Measurements from ENCODE around the gene HGS.

The HGS gene

DNA sequence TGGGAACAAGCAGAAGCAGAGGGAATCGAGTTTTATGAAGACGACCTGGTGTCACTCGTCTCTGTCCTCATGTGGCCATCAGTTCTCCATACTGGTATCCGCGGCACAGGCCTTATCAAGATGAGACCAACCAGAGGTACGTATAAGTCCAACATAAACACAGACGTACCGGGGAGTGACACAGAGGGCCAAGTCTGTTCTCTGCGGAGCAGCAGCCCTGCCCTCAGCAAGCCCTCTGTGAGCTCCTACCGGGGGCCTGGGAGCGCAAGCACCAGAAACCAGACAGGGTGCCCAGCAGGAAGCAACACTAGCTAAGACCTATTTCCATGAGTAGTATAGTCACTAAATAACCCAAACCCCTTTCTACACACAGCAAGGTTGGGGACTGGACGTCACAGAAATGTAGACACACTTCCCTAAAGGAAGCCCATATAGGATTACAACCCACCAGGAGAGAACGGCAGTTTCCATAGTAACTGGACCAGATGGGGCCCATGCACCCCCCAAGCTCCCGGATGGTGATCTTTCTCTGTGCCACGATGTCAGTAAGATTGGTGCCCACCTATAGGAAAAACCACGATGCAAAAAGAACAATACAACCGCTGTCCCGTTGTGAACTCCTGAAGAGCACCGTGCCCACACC, 1.1 kb upstream of the HGS start:
- no peak for TF ChIP-seq POU2F2 (IDR thresholded peaks at IDR 0.05; ENCODE audit: low read depth, low read length)
- no peak for TF ChIP-seq POLR2AphosphoS5 (IDR thresholded peaks at IDR 0.05; ENCODE audit: low read depth, low read length)
- TF ChIP-seq PAX5 (IDR thresholded peaks at IDR 0.05; ENCODE audit: insufficient read depth, low read length, severe bottlenecking): no peak
- no peak for TF ChIP-seq POLR2A (IDR thresholded peaks at IDR 0.05; ENCODE audit: low read depth, low read length)
- no peak for TF ChIP-seq TAF1 (IDR thresholded peaks at IDR 0.05; ENCODE audit: low read depth, low read length)
- no peak for TF ChIP-seq SPI1 (IDR thresholded peaks at IDR 0.05; ENCODE audit: low read depth, low read length)
- no peak for DNase-seq (ENCODE audit: insufficient read length, low spot score)
- FAIRE-seq: no peak

GRCh38 chr17:81683208-81683583, 615 bp upstream of the HGS start:
- DNase-seq (ENCODE audit: insufficient read length, low spot score): no peak
- FAIRE-seq: peak; percentile 74
- TF ChIP-seq TAF1 (IDR thresholded peaks at IDR 0.05; ENCODE audit: low read depth, low read length) (no peak), SPI1 (IDR thresholded peaks at IDR 0.05; ENCODE audit: low read depth, low read length) (peak; percentile 62)

- TF ChIP-seq TAF1 (IDR thresholded peaks at IDR 0.05; ENCODE audit: low read depth, low read length): no peak
- TF ChIP-seq POLR2AphosphoS5 (IDR thresholded peaks at IDR 0.05; ENCODE audit: low read depth, low read length): no peak
- no peak for TF ChIP-seq POU2F2 (IDR thresholded peaks at IDR 0.05; ENCODE audit: low read depth, low read length)
- TF ChIP-seq POLR2A (IDR thresholded peaks at IDR 0.05; ENCODE audit: low read depth, low read length): no peak
- TF ChIP-seq PAX5 (IDR thresholded peaks at IDR 0.05; ENCODE audit: insufficient read depth, low read length, severe bottlenecking): no peak
- no peak for TF ChIP-seq SPI1 (IDR thresholded peaks at IDR 0.05; ENCODE audit: low read depth, low read length)
- no peak for DNase-seq (ENCODE audit: insufficient read length, low spot score)
- FAIRE-seq: peak; percentile 59
Observed at GRCh38 chr17:81684442-81684911, 666 bp downstream of the HGS start.

DNA sequence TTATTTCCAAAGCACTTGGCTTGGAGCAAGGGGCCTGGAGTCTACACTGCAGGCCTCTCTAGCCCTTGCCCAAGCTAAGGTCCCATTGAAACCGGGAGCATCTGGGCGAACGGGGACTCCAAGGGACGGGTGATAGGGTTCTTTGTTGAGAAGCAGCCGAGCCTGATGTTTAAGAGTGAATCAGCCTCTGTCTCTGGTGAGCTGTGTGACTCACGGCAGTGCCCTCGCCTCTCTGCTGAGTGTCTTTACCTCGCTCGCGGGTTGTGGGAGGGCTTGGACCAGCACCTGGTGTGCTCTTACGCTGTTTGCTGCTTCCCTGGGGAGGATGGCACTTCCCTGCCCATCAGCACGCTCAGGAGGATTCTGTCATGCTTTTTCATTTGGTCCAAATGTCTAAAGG, 1.3 kb downstream of the HGS start:
- DNase-seq (ENCODE audit: insufficient read length, low spot score) (no peak), FAIRE-seq (no peak)
- TF ChIP-seq SPI1 (IDR thresholded peaks at IDR 0.05; ENCODE audit: low read depth, low read length) (no peak), POLR2AphosphoS5 (IDR thresholded peaks at IDR 0.05; ENCODE audit: low read depth, low read length) (no peak), TAF1 (IDR thresholded peaks at IDR 0.05; ENCODE audit: low read depth, low read length) (no peak), PAX5 (IDR thresholded peaks at IDR 0.05; ENCODE audit: insufficient read depth, low read length, severe bottlenecking) (no peak), POU2F2 (IDR thresholded peaks at IDR 0.05; ENCODE audit: low read depth, low read length) (no peak), POLR2A (IDR thresholded peaks at IDR 0.05; ENCODE audit: low read depth, low read length) (no peak)

- no peak for TF ChIP-seq PAX5 (IDR thresholded peaks at IDR 0.05; ENCODE audit: insufficient read depth, low read length, severe bottlenecking)
- TF ChIP-seq POU2F2 (IDR thresholded peaks at IDR 0.05; ENCODE audit: low read depth, low read length): no peak
- no peak for TF ChIP-seq POLR2AphosphoS5 (IDR thresholded peaks at IDR 0.05; ENCODE audit: low read depth, low read length)
- TF ChIP-seq TAF1 (IDR thresholded peaks at IDR 0.05; ENCODE audit: low read depth, low read length): no peak
- no peak for TF ChIP-seq POLR2A (IDR thresholded peaks at IDR 0.05; ENCODE audit: low read depth, low read length)
- TF ChIP-seq SPI1 (IDR thresholded peaks at IDR 0.05; ENCODE audit: low read depth, low read length): no peak
- FAIRE-seq (no peak), DNase-seq (ENCODE audit: insufficient read length, low spot score) (no peak)
Observed at GRCh38 chr17:81686614-81687013, 2.8 kb downstream of the HGS start.

GRCh38 chr17:81687770-81688541, 4.1 kb downstream of the HGS start:
- FAIRE-seq: no peak

GRCh38 chr17:81688616-81689015, 4.8 kb downstream of the HGS start:
- no peak for FAIRE-seq
- TF ChIP-seq TAF1 (IDR thresholded peaks at IDR 0.05; ENCODE audit: low read depth, low read length) (no peak), SPI1 (IDR thresholded peaks at IDR 0.05; ENCODE audit: low read depth, low read length) (no peak), POLR2A (IDR thresholded peaks at IDR 0.05; ENCODE audit: low read depth, low read length) (no peak), POLR2AphosphoS5 (IDR thresholded peaks at IDR 0.05; ENCODE audit: low read depth, low read length) (no peak), PAX5 (IDR thresholded peaks at IDR 0.05; ENCODE audit: insufficient read depth, low read length, severe bottlenecking) (no peak), POU2F2 (IDR thresholded peaks at IDR 0.05; ENCODE audit: low read depth, low read length) (no peak)
- no peak for DNase-seq (ENCODE audit: insufficient read length, low spot score)

More at GRCh38 chr17:81687770-81688541, 4.1 kb downstream of the HGS start:
- no peak for DNase-seq (ENCODE audit: insufficient read length, low spot score)
- TF ChIP-seq SPI1 (IDR thresholded peaks at IDR 0.05; ENCODE audit: low read depth, low read length) (no peak), POU2F2 (IDR thresholded peaks at IDR 0.05; ENCODE audit: low read depth, low read length) (no peak), TAF1 (IDR thresholded peaks at IDR 0.05; ENCODE audit: low read depth, low read length) (no peak), PAX5 (IDR thresholded peaks at IDR 0.05; ENCODE audit: insufficient read depth, low read length, severe bottlenecking) (no peak), POLR2A (IDR thresholded peaks at IDR 0.05; ENCODE audit: low read depth, low read length) (no peak), POLR2AphosphoS5 (IDR thresholded peaks at IDR 0.05; ENCODE audit: low read depth, low read length) (no peak)

GRCh38 chr17:81690066-81690465, 6.3 kb downstream of the HGS start:
- no peak for DNase-seq (ENCODE audit: insufficient read length, low spot score)
- no peak for TF ChIP-seq POU2F2 (IDR thresholded peaks at IDR 0.05; ENCODE audit: low read depth, low read length)
- no peak for TF ChIP-seq POLR2AphosphoS5 (IDR thresholded peaks at IDR 0.05; ENCODE audit: low read depth, low read length)
- TF ChIP-seq TAF1 (IDR thresholded peaks at IDR 0.05; ENCODE audit: low read depth, low read length): no peak
- no peak for TF ChIP-seq POLR2A (IDR thresholded peaks at IDR 0.05; ENCODE audit: low read depth, low read length)
- no peak for TF ChIP-seq SPI1 (IDR thresholded peaks at IDR 0.05; ENCODE audit: low read depth, low read length)
- TF ChIP-seq PAX5 (IDR thresholded peaks at IDR 0.05; ENCODE audit: insufficient read depth, low read length, severe bottlenecking): no peak
- no peak for FAIRE-seq

DNA sequence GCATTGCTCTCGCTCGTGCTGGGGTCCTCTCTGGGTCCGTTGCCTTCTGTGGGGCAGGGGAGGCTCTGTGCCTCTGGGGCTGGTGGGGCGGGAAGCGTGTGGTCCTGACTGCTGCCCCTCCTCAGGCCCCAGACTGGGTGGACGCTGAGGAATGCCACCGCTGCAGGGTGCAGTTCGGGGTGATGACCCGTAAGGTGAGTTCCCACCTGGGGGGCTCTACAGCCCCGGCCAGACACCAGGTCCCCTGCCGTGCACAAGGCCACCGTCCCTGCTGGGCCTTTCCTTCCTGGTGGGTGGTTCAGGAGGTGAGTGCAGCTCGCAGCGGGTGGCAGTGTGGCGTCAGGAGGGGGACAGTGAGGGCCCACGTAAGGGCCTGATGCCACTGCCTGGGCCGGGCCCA, 6.7 kb downstream of the HGS start:
- DNase-seq (ENCODE audit: insufficient read length, low spot score): no peak
- TF ChIP-seq TAF1 (IDR thresholded peaks at IDR 0.05; ENCODE audit: low read depth, low read length) (no peak), PAX5 (IDR thresholded peaks at IDR 0.05; ENCODE audit: insufficient read depth, low read length, severe bottlenecking) (no peak), POLR2A (IDR thresholded peaks at IDR 0.05; ENCODE audit: low read depth, low read length) (no peak), POLR2AphosphoS5 (IDR thresholded peaks at IDR 0.05; ENCODE audit: low read depth, low read length) (no peak), POU2F2 (IDR thresholded peaks at IDR 0.05; ENCODE audit: low read depth, low read length) (no peak), SPI1 (IDR thresholded peaks at IDR 0.05; ENCODE audit: low read depth, low read length) (no peak)
- FAIRE-seq: no peak
